HepG2 (cell line): Measurements from ENCODE around the gene UBL4B.

Experiments used
- ESRRA ChIP-seq: sonication (generic); formaldehyde crosslinking; IDR thresholded peaks from 2 replicates; pipeline ENCODE4 v1.5.1; 2020; ENCODE audit warnings: mild to moderate bottlenecking, low read depth, missing genetic modification reagents
- FUBP1 ChIP-seq: sonication (generic); formaldehyde crosslinking; IDR thresholded peaks from 2 replicates; pipeline ENCODE4 v1.5.1; 2020; ENCODE audit warnings: missing genetic modification reagents, mild to moderate bottlenecking, borderline replicate concordance
- NFE2L2 ChIP-seq: fragments of 150-350 bp; IDR thresholded peaks from 2 replicates; pipeline ENCODE4 v1.6.1; 2014; ENCODE audit warnings: low read length
- ZBTB21 ChIP-seq: sonication (generic); formaldehyde crosslinking; IDR thresholded peaks from 2 replicates; pipeline ENCODE4 v1.4.0; 2020; ENCODE audit warnings: missing genetic modification reagents

- TF ChIP-seq NFE2L2 (no peak), ESRRA (CRISPR knock-in tag) (no peak), FUBP1 (CRISPR knock-in tag) (no peak), ZBTB21 (CRISPR knock-in tag) (no peak)
Measured at GRCh38 chr1:110094931-110095654, 17.1 kb upstream of the UBL4B start.
